Thyroid gland (tissue), 4 donors: Measurements from ENCODE around the gene ATG4C.
"Not testable (repeated sequence)": the region's sequence is repeated elsewhere in the genome, so short reads cannot be mapped to it uniquely, and the experiment has no call there.

ENCODE experiments used
- POLR2A ChIP-seq, 2 donors: fragments of 450-650 bp; IDR thresholded peaks; one replicate each; pipeline ENCODE4 v1.6.1; 2017; ENCODE audit warnings: antibody characterized with exemption in 2 of 2, mild to moderate bottlenecking in 2 of 2, moderate library complexity in 1 of 2
- TF ChIP-seq, protein P1 (sequence below), 6 experiments: fragments of 200-600 bp in 3 of 6; fragments of 450-650 bp in 3 of 6; sonication (generic) in 3 of 6; IDR thresholded peaks; one replicate each; pipeline ENCODE4 v1.5.1; 2016 to 2019; ENCODE audit warnings: antibody characterized with exemption in 6 of 6, mild to moderate bottlenecking in 2 of 6, inconsistent platforms in 1 of 6, moderate library complexity in 1 of 6

DNA sequence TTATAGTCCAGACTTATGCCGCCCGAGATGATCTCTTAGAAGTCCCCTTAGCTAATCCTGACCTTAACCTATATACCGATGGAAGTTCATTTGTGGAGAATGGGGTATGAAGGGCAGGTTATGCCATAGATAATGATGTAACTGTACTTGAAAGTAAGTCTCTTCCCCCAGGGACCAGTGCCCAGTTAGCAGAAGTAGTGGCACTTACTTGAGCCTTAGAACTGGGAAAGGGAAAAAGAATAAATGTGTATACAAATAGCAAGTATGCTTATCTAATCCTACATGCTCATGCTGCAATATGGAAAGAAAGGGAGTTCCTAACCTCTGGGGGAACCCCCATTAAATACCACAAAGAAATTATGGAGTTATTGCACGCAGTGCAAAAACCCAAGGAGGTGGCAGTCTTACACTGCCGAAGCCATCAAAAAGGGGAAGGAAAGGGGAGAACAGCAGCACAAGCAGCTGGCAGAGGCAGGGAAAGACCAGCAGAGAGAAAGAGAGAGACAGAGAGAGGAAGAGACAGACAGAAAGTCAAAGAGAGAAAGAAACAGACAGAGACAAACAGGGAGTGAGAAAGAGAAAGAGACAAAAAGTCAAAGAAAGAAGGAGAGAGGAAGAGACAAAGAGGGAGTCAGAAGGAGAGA is 24.6 kb upstream of the ATG4C start:
- TF ChIP-seq, protein P1, sequence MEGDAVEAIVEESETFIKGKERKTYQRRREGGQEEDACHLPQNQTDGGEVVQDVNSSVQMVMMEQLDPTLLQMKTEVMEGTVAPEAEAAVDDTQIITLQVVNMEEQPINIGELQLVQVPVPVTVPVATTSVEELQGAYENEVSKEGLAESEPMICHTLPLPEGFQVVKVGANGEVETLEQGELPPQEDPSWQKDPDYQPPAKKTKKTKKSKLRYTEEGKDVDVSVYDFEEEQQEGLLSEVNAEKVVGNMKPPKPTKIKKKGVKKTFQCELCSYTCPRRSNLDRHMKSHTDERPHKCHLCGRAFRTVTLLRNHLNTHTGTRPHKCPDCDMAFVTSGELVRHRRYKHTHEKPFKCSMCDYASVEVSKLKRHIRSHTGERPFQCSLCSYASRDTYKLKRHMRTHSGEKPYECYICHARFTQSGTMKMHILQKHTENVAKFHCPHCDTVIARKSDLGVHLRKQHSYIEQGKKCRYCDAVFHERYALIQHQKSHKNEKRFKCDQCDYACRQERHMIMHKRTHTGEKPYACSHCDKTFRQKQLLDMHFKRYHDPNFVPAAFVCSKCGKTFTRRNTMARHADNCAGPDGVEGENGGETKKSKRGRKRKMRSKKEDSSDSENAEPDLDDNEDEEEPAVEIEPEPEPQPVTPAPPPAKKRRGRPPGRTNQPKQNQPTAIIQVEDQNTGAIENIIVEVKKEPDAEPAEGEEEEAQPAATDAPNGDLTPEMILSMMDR (IDR thresholded peaks at IDR 0.05): not testable (repeated sequence)
- not testable (repeated sequence) for TF ChIP-seq POLR2A (IDR thresholded peaks at IDR 0.05)
